Cardiac septum (tissue), 1 donor: Measurements from ENCODE around the gene KLF16. TPM values are rescaled to one million over a fixed set of nuclear protein-coding genes. Genes with fewer than 3 reads are reported as not detected.
A peak's percentile ranks its signal among the peaks of the same experiment; 100 is the strongest.

Source experiments
- DNase-seq: peaks from one replicate; pipeline ENCODE4 v3.0.0-alpha.2; 2020; ENCODE audit warnings: low spot score
- intact Hi-C: fragments of 100-400 bp; cut with DNase I; formaldehyde crosslinking; loops from one replicate; pipeline ENCODE4 v1.14.0; 2022
- total RNA-seq: library from RNA; stranded (reverse); fragmentation: NEBNext Ultra II Directional; extraction: Animal tissue kit (Norgen Biotek cat#: 25700); gene quantifications from one replicate; pipeline ENCODE4 v1.2.1, GENCODE V29; 2021
- donor health status: DM: no; HTN: no; CAD: no.

KLF16 gene
- total RNA-seq, 1 donor from 2014 or later = 14.1 TPM

DNA sequence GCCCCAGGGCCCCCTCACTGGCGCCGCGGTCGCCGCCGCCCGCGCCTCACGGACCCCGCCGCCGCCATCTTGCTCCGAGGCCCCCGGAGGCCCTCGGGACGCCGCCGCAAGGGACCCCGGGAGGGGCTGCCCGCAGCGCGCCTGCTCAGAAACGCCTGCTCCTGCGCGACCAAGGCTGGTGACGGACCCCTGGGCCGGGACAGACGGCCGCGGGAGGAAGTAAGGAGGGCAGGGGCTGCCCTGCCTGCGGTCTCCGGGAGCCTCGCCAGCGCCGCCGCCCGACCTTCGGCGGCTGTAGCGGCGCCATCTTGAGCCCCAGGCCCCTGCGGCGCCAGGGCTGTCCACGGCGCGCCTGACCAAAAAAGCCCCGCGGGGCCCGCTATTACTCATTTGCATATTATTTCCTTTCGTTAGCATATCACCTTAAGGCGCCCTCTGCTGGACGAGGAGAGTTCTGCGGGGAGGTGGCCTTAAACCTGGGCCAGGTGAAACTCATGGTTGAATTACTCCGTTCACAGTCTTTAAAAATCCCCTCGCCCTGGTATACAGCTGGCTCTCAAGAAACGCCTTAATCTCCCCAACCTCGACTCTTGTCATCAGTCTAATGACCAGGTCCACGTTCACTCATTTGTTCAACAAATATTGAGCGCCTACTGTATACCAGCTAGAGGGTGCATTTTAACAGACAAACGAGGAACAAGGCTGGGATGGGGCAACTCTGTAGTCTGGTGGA lies 14.8 kb downstream of the KLF16 start, which contains the start of gene REXO1:
Gene REXO1, minus strand, starts transcription at position 85 of the 733 bp plus-strand sequence. CDS start 125 bp downstream, outside the sequence.
- peak; percentile 97 for DNase-seq
- intact Hi-C loops = no loop called here

GRCh38 chr19:1847684-1848398 lies 15.5 kb downstream of the KLF16 start:
- intact Hi-C loops = no loop called here
- no peak for DNase-seq

DNA sequence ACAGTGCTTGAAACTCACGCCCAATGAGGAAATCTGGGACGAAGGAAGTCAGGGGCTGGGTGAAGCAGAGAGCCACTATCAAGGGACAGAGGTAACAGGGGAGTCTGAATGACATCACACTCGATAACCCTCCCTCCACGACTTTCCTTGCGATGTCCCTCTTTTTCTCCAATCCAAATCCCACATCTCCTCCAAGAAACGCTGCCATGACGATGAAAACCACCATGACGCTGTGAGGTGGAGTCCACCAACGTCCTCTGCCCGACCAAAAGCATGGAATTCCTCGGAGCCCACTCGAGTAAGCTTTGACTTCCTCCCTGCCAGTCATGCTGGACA lies 16.1 kb downstream of the KLF16 start:
- no peak for DNase-seq
- intact Hi-C loops = no loop called here

- intact Hi-C loops = no loop called here
- no peak for DNase-seq
Observed at GRCh38 chr19:1846517-1847204, 16.7 kb downstream of the KLF16 start.

DNA sequence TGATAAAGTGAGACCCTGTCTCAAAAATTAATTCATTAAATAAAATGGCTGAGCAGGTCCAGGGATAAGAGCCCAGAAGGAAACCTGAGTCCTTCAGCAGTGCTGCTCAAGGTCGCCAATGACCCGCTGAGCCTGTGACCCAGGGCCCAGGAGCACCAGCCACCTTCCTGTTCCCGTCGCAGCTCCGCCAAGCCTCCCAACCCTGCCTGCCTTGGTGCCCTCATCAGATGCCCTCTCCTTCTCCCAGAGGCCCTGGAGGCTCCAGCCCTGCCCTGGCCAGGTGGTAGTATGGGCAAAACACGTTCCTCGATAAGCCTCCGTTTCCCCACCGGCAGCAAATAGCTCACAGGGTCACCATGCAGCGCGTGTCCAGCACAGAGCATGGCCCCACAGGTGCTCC lies 17.7 kb downstream of the KLF16 start:
- DNase-seq = no peak
- intact Hi-C loops = no loop called here

DNA sequence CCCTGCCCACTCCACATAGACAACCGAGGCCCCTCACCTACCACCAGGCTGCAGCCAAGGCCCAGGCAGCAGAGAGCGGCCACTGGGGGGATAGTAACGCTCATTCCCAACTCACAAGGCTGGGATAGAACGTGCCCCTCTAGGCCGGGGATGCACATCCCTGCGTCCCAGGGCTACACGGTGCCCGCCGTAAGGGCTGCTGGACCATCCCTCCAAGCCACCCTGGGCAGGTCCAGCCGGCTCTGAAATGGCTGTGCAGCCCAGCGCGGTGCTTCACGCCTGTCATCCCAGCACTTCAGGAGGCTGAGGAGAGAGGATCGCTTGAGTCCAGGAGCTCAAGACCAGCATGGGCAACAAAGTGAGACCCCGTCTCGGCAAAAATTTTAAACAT lies 18.3 kb downstream of the KLF16 start:
- DNase-seq = no peak
- intact Hi-C loops = no loop called here

- DNase-seq = no peak
- intact Hi-C loops = no loop called here
Observed at GRCh38 chr19:1844513-1845124, 18.8 kb downstream of the KLF16 start.

GRCh38 chr19:1843646-1844394 lies 19.6 kb downstream of the KLF16 start:
- no peak for DNase-seq
- intact Hi-C loops = no loop called here

DNA sequence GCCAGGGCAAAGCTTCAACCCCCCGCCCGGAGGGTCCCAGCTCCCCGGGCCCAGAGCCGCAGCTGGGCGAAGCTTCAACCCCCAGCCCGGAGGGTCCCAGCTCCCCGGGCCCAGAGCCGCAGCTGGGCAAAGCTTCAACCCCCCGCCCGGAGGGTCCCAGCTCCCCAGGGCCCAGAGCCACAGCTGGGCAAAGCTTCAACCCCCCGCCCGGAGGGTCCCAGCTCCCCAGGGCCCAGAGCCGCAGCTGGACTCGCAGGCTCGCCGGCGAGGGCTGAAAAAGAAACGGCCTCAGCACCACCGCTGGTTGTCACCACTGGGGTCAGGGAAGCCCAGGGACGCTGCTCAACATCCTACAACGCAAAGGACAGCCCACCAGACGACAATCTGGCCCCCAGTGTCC lies 20.3 kb downstream of the KLF16 start:
- no peak for DNase-seq
- intact Hi-C loops = no loop called here

DNA sequence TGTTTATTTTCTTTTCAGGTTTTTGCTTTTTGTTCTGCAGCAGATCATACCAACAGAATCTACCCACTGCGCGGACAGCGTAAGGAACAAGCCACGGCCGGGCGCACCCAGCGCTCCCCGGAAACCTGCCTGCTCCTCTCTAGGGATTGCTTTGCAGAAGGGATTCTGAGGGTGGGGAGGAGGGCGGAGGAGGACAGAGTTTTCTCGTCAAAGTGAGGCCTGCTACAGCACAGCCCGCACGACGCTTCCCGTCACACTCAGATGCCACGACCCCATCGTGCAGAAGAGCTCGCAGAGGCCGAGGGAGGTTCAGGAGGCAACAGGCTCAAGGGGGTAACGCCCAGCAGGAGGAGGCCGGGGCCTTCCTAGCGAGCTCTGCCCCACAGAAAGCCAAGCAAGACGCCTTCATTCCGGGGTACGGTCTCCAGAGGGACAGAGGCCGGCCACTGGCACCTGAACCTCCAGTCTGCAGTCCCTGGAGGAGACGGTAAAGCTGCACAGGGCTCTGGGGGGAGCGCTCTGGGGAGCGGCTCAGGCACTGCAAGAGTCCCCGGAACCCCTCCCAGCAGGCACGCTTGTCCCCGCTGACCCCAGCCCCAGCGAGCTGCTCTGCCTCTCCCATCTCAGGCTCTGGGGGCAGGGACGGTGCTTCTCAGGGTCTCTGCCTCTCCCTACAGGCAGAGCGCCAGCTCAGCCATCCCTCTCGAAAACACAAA lies 22.0 kb downstream of the KLF16 start:
- no peak for DNase-seq
- intact Hi-C loops = no loop called here

DNA sequence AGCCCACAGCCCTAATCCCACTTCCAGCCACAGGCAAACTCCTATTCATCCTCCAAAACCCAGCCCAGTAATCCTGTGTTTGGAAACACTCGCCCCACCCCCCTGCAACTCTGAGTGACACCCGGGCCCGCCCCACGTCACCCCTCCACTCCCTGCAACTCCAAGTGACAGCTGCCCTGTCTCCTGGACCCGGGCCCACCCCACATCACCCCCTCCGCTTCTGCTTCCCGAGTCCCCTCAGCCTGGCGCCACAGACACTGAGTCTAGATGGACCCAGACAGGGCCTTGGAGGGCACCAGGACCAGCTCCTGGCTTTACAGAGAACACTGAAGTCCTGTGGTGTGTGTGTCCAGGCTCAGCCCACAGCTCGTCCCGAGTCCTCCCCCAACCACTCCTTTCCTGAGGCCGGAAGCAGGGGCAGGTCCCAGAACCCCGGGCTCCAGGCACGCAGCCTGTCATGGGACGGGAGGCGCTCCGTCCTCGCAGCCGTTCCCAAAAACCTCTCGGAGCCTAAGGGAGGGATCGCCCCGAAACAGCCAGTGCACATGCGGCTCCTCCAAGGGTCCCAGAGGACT lies 22.8 kb downstream of the KLF16 start:
- intact Hi-C loops = no loop called here
- DNase-seq = no peak

DNA sequence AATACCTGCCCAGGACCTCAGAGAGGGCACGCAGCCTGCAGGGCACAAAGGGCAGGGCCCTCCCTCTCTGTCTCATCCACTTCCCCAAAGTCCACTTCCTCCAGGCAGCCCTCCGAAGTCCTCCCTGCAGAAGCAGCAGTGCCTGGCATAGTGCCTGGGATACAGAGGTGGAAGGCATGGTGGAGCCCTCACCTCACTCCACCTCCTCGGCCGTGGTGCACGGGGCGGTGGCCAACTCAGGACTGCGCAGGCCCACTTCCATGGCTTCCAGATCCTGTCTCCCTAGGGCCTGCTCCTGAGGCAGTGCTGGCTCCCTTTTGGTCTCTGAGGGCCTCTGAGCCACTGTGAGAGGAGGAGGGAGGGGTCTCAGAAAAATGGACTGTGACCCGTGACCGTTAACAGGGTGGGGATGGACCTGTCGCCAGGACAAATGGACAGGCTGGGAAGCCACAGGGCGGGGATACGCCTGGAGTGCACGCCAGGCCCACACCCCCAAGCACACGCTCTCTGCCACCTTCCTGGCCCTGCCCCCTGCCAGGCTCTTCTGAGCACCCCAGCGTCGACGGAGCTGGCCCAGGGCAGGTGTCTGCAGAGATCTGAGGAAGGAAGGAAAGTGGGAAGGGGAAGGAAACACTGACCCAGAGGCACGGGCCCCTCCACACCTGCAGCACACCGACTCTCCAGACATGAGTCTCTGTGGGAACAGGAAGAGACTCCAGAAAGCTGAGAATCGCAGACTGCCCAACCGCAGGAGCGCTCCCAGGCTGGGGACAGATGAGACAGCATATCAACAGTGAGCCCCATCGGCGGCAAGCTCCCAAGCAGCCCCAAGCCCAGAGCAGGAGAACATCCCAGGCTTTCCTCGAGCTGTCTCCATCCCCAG lies 23.5 kb downstream of the KLF16 start:
- intact Hi-C loops = no loop called here

GRCh38 chr19:1837625-1838105 lies 25.7 kb downstream of the KLF16 start:
- intact Hi-C loops = no loop called here
- DNase-seq = no peak

More for the DNA sequence above, 23.5 kb downstream of the KLF16 start:
- DNase-seq = no peak

- no peak for DNase-seq
- intact Hi-C loops = no loop called here
Observed at GRCh38 chr19:1837222-1837565, 26.2 kb downstream of the KLF16 start.

DNA sequence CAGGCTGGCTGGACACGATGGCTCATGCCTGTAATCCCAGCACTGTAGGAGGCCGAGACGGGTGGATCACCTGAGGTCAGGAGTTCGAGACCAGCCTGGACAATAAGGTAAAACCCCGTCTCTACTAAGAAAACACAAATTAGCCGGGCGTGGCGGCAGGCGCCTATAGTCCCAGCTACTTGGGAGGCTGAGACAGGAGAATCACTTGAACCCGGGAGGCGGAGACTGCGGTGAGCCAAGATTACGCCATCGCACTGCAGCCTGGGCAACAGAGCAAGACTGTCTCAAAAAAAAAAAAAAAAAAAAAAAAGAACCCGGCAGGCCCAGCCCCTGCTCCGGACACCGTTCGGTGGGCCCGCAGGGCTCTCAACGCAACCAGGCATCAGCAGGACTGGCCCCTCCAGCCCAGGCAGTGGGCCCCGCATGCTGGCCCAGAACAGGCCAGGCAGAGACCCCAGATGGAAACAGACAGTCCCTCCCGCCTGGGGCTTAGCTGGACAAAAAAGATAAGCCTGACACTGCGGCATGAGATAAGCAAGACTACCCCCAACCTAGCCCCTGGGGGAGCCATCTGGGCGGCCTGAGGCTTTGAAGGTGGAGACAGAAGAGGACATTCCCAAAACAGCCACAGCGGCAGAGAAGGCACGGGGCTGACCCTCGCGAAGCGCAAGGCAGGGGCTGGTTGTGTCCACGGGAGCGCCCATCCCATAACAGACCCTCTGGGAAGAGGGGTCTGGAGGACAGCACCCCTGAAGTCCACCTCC lies 26.7 kb downstream of the KLF16 start:
- no peak for DNase-seq
- intact Hi-C loops = no loop called here

- intact Hi-C loops = no loop called here
- no peak for DNase-seq
Observed at GRCh38 chr19:1833540-1833939, 29.8 kb downstream of the KLF16 start.
